ENCODE measurements around the gene PYHIN1.
A peak's percentile ranks its signal among the peaks of the same experiment; 100 is the strongest.

PYHIN1 gene

DNA sequence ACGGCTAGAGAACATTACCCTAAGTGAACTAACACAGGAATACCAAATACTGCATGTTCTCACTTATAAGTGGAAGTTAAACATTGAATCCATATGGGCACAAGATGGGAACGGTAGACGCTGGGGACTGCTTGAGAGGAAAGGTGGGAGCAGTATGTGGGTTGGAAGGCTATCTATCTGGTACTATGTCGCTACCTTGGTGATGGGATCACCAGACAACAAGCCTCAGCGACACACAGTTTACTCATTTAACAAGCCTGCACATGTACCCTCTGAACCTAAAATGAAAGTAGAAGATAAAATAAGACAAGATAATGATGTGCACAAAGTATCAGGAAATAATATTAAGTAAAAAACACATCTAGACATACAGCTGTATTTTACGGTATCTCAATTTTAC, 819 bp downstream of the PYHIN1 start:
- H2AFZ ChIP-seq (ENCODE audit: low read depth, low read length) = no peak overlapping the region
- H3K9ac ChIP-seq (ENCODE audit: low read depth, low read length) = peak overlapping the region; percentile 39
- DNase-seq = no peak
- H3K27ac ChIP-seq (ENCODE audit: low read length) = peak overlapping the region; percentile 60
- 0 out of 2 replicates have a peak, but pooled peaks cover 3% of the 10 kb centered on the region for H3K79me2 ChIP-seq (ENCODE audit: insufficient read depth, low read length)
- TF ChIP-seq CTCF (IDR thresholded peaks at IDR 0.05; ENCODE audit: borderline replicate concordance, extremely low read depth, low read length, poor library complexity, severe bottlenecking) (no peak), EZH2 (IDR thresholded peaks at IDR 0.05; ENCODE audit: borderline replicate concordance, low read depth, low read length, severe bottlenecking) (no peak)
- H4K20me1 ChIP-seq (ENCODE audit: insufficient read depth, low read length) = no peaks in the 10 kb centered on the region
- H3K27me3 ChIP-seq (ENCODE audit: insufficient read depth, low read length, poor library complexity) = no peaks in the 10 kb centered on the region
- no peaks in the 10 kb centered on the region for H3K9me3 ChIP-seq (ENCODE audit: insufficient read depth, low read length, severe bottlenecking)
- peak overlapping the region in 1 of 2 experiments; percentile 45; a peak in 3 of 4 replicates for H3K4me3 ChIP-seq (ENCODE audit: low read depth in 1 of 2, low read length in 2 of 2)
- H3K4me2 ChIP-seq (ENCODE audit: insufficient read depth, low read length) = peak overlapping the region; percentile 43; the same call in 1 of the 2 replicates
- H3K36me3 ChIP-seq (ENCODE audit: insufficient read depth, low read length) = no peaks in the 10 kb centered on the region
- H3K4me1 ChIP-seq (ENCODE audit: insufficient read depth, low read length) = peaks cover 11% of the 10 kb centered on the region
- ATAC-seq (ENCODE audit: insufficient read depth, low read depth) = 0 out of 3 replicates have a peak, but pooled peaks have one; percentile 22

DNA sequence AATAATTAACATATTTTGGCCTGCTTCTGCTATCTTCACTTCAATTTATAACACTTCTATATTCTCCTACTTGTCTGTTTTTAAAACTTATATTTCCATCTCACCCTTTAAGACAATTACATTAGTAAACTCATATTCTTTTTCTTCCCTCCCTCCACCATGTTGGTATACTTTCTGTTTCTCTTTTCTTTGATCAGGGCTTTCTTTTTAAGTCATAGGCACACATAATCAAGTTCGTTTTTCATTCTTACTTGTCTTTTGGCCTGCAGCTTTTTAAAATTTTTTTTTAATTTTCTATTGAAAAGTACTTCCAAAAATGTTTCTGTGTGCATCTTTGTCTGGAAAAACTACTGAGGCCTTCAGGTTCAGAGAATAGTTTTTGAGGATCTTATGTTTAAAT, 2.3 kb downstream of the PYHIN1 start:
- no peaks in the 10 kb centered on the region for H3K9me3 ChIP-seq (ENCODE audit: insufficient read depth, low read length, severe bottlenecking)
- H3K27me3 ChIP-seq (ENCODE audit: insufficient read depth, low read length, poor library complexity) = peaks cover 2% of the 10 kb centered on the region
- H2AFZ ChIP-seq (ENCODE audit: low read depth, low read length) = no peak overlapping the region
- no peaks in the 10 kb centered on the region for H3K36me3 ChIP-seq (ENCODE audit: insufficient read depth, low read length)
- TF ChIP-seq EZH2 (IDR thresholded peaks at IDR 0.05; ENCODE audit: borderline replicate concordance, low read depth, low read length, severe bottlenecking) (no peak), CTCF (IDR thresholded peaks at IDR 0.05; ENCODE audit: borderline replicate concordance, extremely low read depth, low read length, poor library complexity, severe bottlenecking) (no peak)
- H3K27ac ChIP-seq (ENCODE audit: low read length) = no peak overlapping the region
- H4K20me1 ChIP-seq (ENCODE audit: insufficient read depth, low read length) = no peaks in the 10 kb centered on the region
- ATAC-seq (ENCODE audit: insufficient read depth, low read depth) (no peak), DNase-seq (no peak)
- peak overlapping the region; percentile 43; the same call in 1 of the 2 replicates for H3K4me2 ChIP-seq (ENCODE audit: insufficient read depth, low read length)
- H3K4me1 ChIP-seq (ENCODE audit: insufficient read depth, low read length) = peaks cover 11% of the 10 kb centered on the region
- peak overlapping the region; percentile 17; the same call in 1 of the 2 replicates for H3K9ac ChIP-seq (ENCODE audit: low read depth, low read length)
- H3K79me2 ChIP-seq (ENCODE audit: insufficient read depth, low read length) = 0 out of 2 replicates have a peak, but pooled peaks cover 3% of the 10 kb centered on the region
- H3K4me3 ChIP-seq (ENCODE audit: low read depth in 1 of 2, low read length in 2 of 2) = no peak overlapping the region; a peak in 1 of 4 replicates

GRCh38 chr1:158939180-158939579, 7.8 kb downstream of the PYHIN1 start:
- peaks cover 6% of the 10 kb centered on the region for H3K27me3 ChIP-seq (ENCODE audit: insufficient read depth, low read length, poor library complexity)
- no peak for ATAC-seq (ENCODE audit: insufficient read depth, low read depth)

More at GRCh38 chr1:158939180-158939579, 7.8 kb downstream of the PYHIN1 start:
- no peak for TF ChIP-seq CTCF (IDR thresholded peaks at IDR 0.05; ENCODE audit: borderline replicate concordance, extremely low read depth, low read length, poor library complexity, severe bottlenecking)
- no peak for TF ChIP-seq EZH2 (IDR thresholded peaks at IDR 0.05; ENCODE audit: borderline replicate concordance, low read depth, low read length, severe bottlenecking)
- H3K4me2 ChIP-seq (ENCODE audit: insufficient read depth, low read length) = no peak overlapping the region
- H3K27ac ChIP-seq (ENCODE audit: low read length) = no peak overlapping the region
- H3K36me3 ChIP-seq (ENCODE audit: insufficient read depth, low read length) = no peaks in the 10 kb centered on the region
- no peaks in the 10 kb centered on the region for H3K9me3 ChIP-seq (ENCODE audit: insufficient read depth, low read length, severe bottlenecking)
- no peak overlapping the region for H2AFZ ChIP-seq (ENCODE audit: low read depth, low read length)
- no peaks in the 10 kb centered on the region for H4K20me1 ChIP-seq (ENCODE audit: insufficient read depth, low read length)
- no peaks in the 10 kb centered on the region for H3K4me1 ChIP-seq (ENCODE audit: insufficient read depth, low read length)
- no peak for DNase-seq
- no peak overlapping the region for H3K9ac ChIP-seq (ENCODE audit: low read depth, low read length)
- H3K79me2 ChIP-seq (ENCODE audit: insufficient read depth, low read length) = no peaks in the 10 kb centered on the region
- no peak overlapping the region for H3K4me3 ChIP-seq (ENCODE audit: low read depth in 1 of 2, low read length in 2 of 2)
